GM12878 (cell line): ENCODE data around the gene MBOAT2. TPM values are rescaled to one million over a fixed set of nuclear protein-coding genes. Genes with fewer than 3 reads are reported as not detected.

Experiments
- ATAC-seq: fragments of 200-7000 bp; cut with Tn5 transposase; 3 replicates; pipeline ENCODE4 v1.9.1; 2020; ENCODE audit warnings: mild to moderate bottlenecking, moderate library complexity
- BruUV-seq: library from RNA; stranded (reverse); fragments of 400-500 nt; replicated peaks from 2 replicates; lab custom pipeline; 2021; lab: Mats Ljungman, UMichigan
- CTCF ChIA-PET: fragments of 300-600 bp; sonication (Branson Sonifier 250); formaldehyde crosslinking; extraction: SDS; loops from one replicate; lab custom pipeline; 2021; ENCODE audit warnings: inconsistent platforms; lab: Yijun Ruan, JAX
- POLR2A ChIA-PET: fragments of 350-600 bp; formaldehyde crosslinking; extraction: SDS; loops from one replicate; lab custom pipeline; 2021; ENCODE audit warnings: inconsistent platforms; lab: Charles Lee
- RAD21 ChIA-PET: fragments of 300-600 bp; sonication (Branson Sonifier 250); formaldehyde crosslinking; loops from one replicate; lab custom pipeline; 2023; ENCODE audit warnings: antibody characterized with exemption; ENCODE audit not compliant: unreplicated experiment; lab: Charles Lee
- SMC1A ChIA-PET: fragments of 300-600 bp; sonication (Branson Sonifier 250); formaldehyde crosslinking; loops from one replicate; lab custom pipeline; 2023; ENCODE audit not compliant: unreplicated experiment, uncharacterized antibody; lab: Charles Lee
- DNase-seq: peaks from one replicate; pipeline ENCODE4 v3.0.0-alpha.2; 2011; ENCODE audit warnings: low read depth, low spot score
- FAIRE-seq: peaks from 3 replicates; lab custom pipeline; 2011; peaks lifted over from hg19 to GRCh38; lab: Jason Lieb, UNC
- H2AFZ ChIP-seq: 2 replicates; pipeline ENCODE4 v1.6.0; 2011; ENCODE audit warnings: low read depth, low read length, control low read depth; ENCODE audit not compliant: control insufficient read depth
- H3K27ac ChIP-seq: 2 replicates; pipeline ENCODE4 v1.5.1; 2011; ENCODE audit warnings: control low read depth; ENCODE audit not compliant: control insufficient read depth, insufficient read depth
- H3K27me3 ChIP-seq, 2 experiments: replicated peaks in 1 of 2; 2 replicates each; pipeline versions ENCODE4 v1.6.0 to v1.6.1; 2011; ENCODE audit warnings: low read length in 1 of 2; ENCODE audit not compliant: control insufficient read depth in 2 of 2, insufficient read depth in 2 of 2
- H3K36me3 ChIP-seq, 2 experiments: 2 replicates each; pipeline ENCODE4 v1.5.1; 2011; ENCODE audit warnings: low read length in 1 of 2; ENCODE audit not compliant: control insufficient read depth in 2 of 2, insufficient read depth in 2 of 2
- H3K4me1 ChIP-seq: 2 replicates; pipeline ENCODE4 v1.6.1; 2011; ENCODE audit warnings: mild to moderate bottlenecking, low read length, moderate library complexity, mixed read lengths; ENCODE audit not compliant: control insufficient read depth, insufficient read depth
- H3K4me2 ChIP-seq: 2 replicates; pipeline ENCODE4 v1.6.0; 2011; ENCODE audit warnings: control low read depth; ENCODE audit not compliant: control insufficient read depth, insufficient read depth
- H3K4me3 ChIP-seq: fragments of 200-600 bp; sonication (generic); 2 replicates; pipeline ENCODE4 v1.5.1; 2016
- H3K79me2 ChIP-seq: 2 replicates; pipeline ENCODE4 v1.6.0; 2011; ENCODE audit warnings: low read length; ENCODE audit not compliant: control insufficient read depth, insufficient read depth
- H3K9ac ChIP-seq: 2 replicates; pipeline ENCODE4 v1.8.0; 2011; ENCODE audit warnings: low read length, control low read depth, mixed read lengths; ENCODE audit not compliant: control insufficient read depth, insufficient read depth
- H3K9me3 ChIP-seq: replicated peaks from 3 replicates; pipeline ENCODE4 v1.5.1; 2011; ENCODE audit warnings: mild to moderate bottlenecking, low read length; ENCODE audit not compliant: control insufficient read depth, insufficient read depth
- H4K20me1 ChIP-seq: 2 replicates; pipeline ENCODE4 v1.6.0; 2011; ENCODE audit not compliant: control insufficient read depth, insufficient read depth
- BHLHE40 ChIP-seq, 2 experiments: fragments of 450-650 bp in 1 of 2; IDR thresholded peaks; 2 replicates each; pipeline ENCODE4 v1.6.1; 2011 to 2017; ENCODE audit warnings: low read depth in 2 of 2, borderline replicate concordance in 1 of 2, improper control_type of control experiment in 1 of 2, low read length in 1 of 2, mild to moderate bottlenecking in 1 of 2
- BRCA1 ChIP-seq: IDR thresholded peaks from 2 replicates; pipeline ENCODE4 v1.6.1; 2011; ENCODE audit warnings: low read depth, low read length, improper control_type of control experiment
- FOS ChIP-seq: IDR thresholded peaks from 3 replicates; pipeline ENCODE4 v1.6.1; 2011; ENCODE audit warnings: borderline replicate concordance; ENCODE audit not compliant: insufficient read length; ENCODE audit errors: extremely low read depth
- FOXM1 ChIP-seq: IDR thresholded peaks from 2 replicates; pipeline ENCODE4 v1.6.1; 2012; ENCODE audit warnings: low read depth, mild to moderate bottlenecking, inconsistent platforms, low read length, moderate library complexity
- IKZF1 ChIP-seq: fragments of 450-650 bp; conservative IDR thresholded peaks from 2 replicates; pipeline ENCODE4 v1.6.1; 2017; ENCODE audit warnings: antibody characterized with exemption, mild to moderate bottlenecking
- IRF5 ChIP-seq: fragments of 450-650 bp; IDR thresholded peaks from 2 replicates; pipeline ENCODE4 v1.6.1; 2017; ENCODE audit warnings: borderline replicate concordance
- KAT2A ChIP-seq: conservative IDR thresholded peaks from 2 replicates; pipeline ENCODE4 v1.6.1; 2011; ENCODE audit warnings: low read depth, low read length; ENCODE audit not compliant: control insufficient read depth
- NFYB ChIP-seq: IDR thresholded peaks from 2 replicates; pipeline ENCODE4 v1.6.1; 2011; ENCODE audit warnings: low read depth, mild to moderate bottlenecking, low read length, improper control_type of control experiment, moderate library complexity; ENCODE audit not compliant: insufficient read depth
- NR2C1 ChIP-seq: fragments of 450-650 bp; IDR thresholded peaks from 2 replicates; pipeline ENCODE4 v1.6.1; 2017; ENCODE audit warnings: antibody characterized with exemption, mild to moderate bottlenecking, moderate library complexity
- PRDM15 ChIP-seq: fragments of 450-650 bp; formaldehyde crosslinking; IDR thresholded peaks from 2 replicates; pipeline ENCODE4 v1.4.0; 2020; ENCODE audit warnings: mild to moderate bottlenecking, moderate library complexity
- RB1 ChIP-seq: fragments of 450-650 bp; formaldehyde crosslinking; IDR thresholded peaks from 2 replicates; pipeline ENCODE4 v1.6.1; 2017; ENCODE audit warnings: mild to moderate bottlenecking, borderline replicate concordance
- RUNX3 ChIP-seq: IDR thresholded peaks from 2 replicates; pipeline ENCODE4 v1.6.1; 2012; ENCODE audit warnings: low read length, inconsistent platforms
- SREBF1 ChIP-seq: IDR thresholded peaks from 2 replicates; pipeline ENCODE4 v1.6.1; 2012; ENCODE audit warnings: mild to moderate bottlenecking, low read length
- WGBS: methylation state at CpG from one replicate; pipeline ENCODE4 v1.1.6; 2016; ENCODE audit warnings: low lambda C conversion rate; ENCODE audit not compliant: insufficient replicate concordance, insufficient coverage; ENCODE audit errors: missing lambda C conversion rate; 5-methylcytosine and 5-hydroxymethylcytosine counted together
- in situ Hi-C: fragments of 300-500 bp; cut with MboI; formaldehyde crosslinking; loops from 9 replicates; pipeline ENCODE4 v1.14.3; 2018; ENCODE audit warnings: mixed read lengths
- intact Hi-C: fragments of 100-400 bp; cut with micrococcal nuclease; formaldehyde crosslinking; loops from one replicate; pipeline ENCODE4 v1.14.2; 2022; ENCODE audit not compliant: unreplicated experiment
- polyA plus RNA-seq, 11 experiments: library from polyadenylated mRNA; depleted of rRNA in 4 of 11; unstranded in 6 of 11; stranded (reverse) in 5 of 11; fragments of >200 nt; fragmentation: Nextera tagmentation in 4 of 11; fragmentation: Illumina TruSeq in 1 of 11; extraction: Ambion mirVana in 4 of 11; extraction: Trizol in 1 of 11; gene quantifications; 1 replicate in 1 of 11; 2 replicates in 10 of 11; pipeline versions ENCODE4 v1.2.1 to v1.2.3, GENCODE V29; 2011 to 2016; ENCODE audit warnings: inconsistent platforms in 2 of 11, missing spikeins in 2 of 11, low read depth in 1 of 11
- total RNA-seq, 4 experiments: library from RNA; depleted of rRNA in 3 of 4; stranded (reverse); fragments of >200 nt in 3 of 4; fragmentation: Illumina TruSeq in 1 of 4; extraction: Trizol in 1 of 4; gene quantifications; 2 replicates each; pipeline versions ENCODE4 v1.2.1 to v1.2.3, GENCODE V29; 2013 to 2021

MBOAT2 gene
- total and polyA plus RNA-seq, 10 of the 15 experiments (the other 5 are each of a cell fraction or from before 2014, with no cell fraction given): 0.08 to 40.6 (median 1.8) TPM

GRCh38 chr2:8848328-8849100, 155.0 kb downstream of the MBOAT2 start (continued):
- TF ChIP-seq PRDM15: no peak

GRCh38 chr2:8847400-8847799, 156.1 kb downstream of the MBOAT2 start:
- ATAC-seq: no peak
- WGBS: 44% methylated on average over 6 of the region's 6 CpGs
- ChIA-PET POLR2A (no interaction called here), SMC1A (no interaction called here), RAD21 (no interaction called here), CTCF (no interaction called here)
- no peak for TF ChIP-seq RB1
- TF ChIP-seq RUNX3: no peak
- no peak for TF ChIP-seq SREBF1
- TF ChIP-seq FOS: no peak
- no peak for TF ChIP-seq IRF5
- no peak for TF ChIP-seq NR2C1
- no peak for TF ChIP-seq KAT2A
- no peak for TF ChIP-seq FOXM1
- TF ChIP-seq BRCA1: no peak
- no peak for TF ChIP-seq NFYB
- TF ChIP-seq BHLHE40 (IDR thresholded peaks at IDR 0.05; ENCODE audit: borderline replicate concordance in 1 of 2, low read depth in 2 of 2, low read length in 1 of 2): no peak
- TF ChIP-seq IKZF1: no peak
- Histone ChIP-seq H3K79me2 (no peaks in the 10 kb centered on the region), H3K4me1 (no peaks in the 10 kb centered on the region), H3K9me3 (no peaks in the 10 kb centered on the region), H3K9ac (no peak overlapping the region), H3K27me3 (no peaks in the 10 kb centered on the region), H3K27ac (no peak overlapping the region), H3K36me3 (no peaks in the 10 kb centered on the region), H3K4me2 (no peak overlapping the region), H4K20me1 (no peaks in the 10 kb centered on the region), H3K4me3 (no peak overlapping the region), H2AFZ (no peak overlapping the region)
- in situ Hi-C loops (no loop called here), intact Hi-C loops (no loop called here)
- FAIRE-seq: no peak
- DNase-seq: no peak
- BruUV-seq: no TSS peak
